GDM1 (cell line): ENCODE measurements around the gene BTG4.
A peak's percentile ranks its signal among the peaks of the same experiment; 100 is the strongest.

Experiments
- DNase-seq: peaks from one replicate; lab custom pipeline; 2025; lab: John Stamatoyannopoulos, UW

BTG4 gene

GRCh38 chr11:111537336-111537860 is 25.2 kb upstream of the BTG4 start:
- DNase-seq: no peak

GRCh38 chr11:111535281-111535680 is 23.1 kb upstream of the BTG4 start:
- no peak for DNase-seq

- DNase-seq: no peak
Measured at GRCh38 chr11:111532365-111532709, 20.2 kb upstream of the BTG4 start.

GRCh38 chr11:111531687-111532364 is 19.6 kb upstream of the BTG4 start:
- peak; percentile 31 for DNase-seq

- DNase-seq: no peak
Measured at GRCh38 chr11:111531136-111531535, 18.9 kb upstream of the BTG4 start.

- no peak for DNase-seq
Measured at GRCh38 chr11:111530091-111530490, 17.9 kb upstream of the BTG4 start.

GRCh38 chr11:111528557-111528956 is 16.4 kb upstream of the BTG4 start:
- no peak for DNase-seq

GRCh38 chr11:111527279-111527678 is 15.1 kb upstream of the BTG4 start:
- no peak for DNase-seq

- no peak for DNase-seq
Measured at GRCh38 chr11:111526501-111526900, 14.3 kb upstream of the BTG4 start.

- DNase-seq: no peak
Measured at GRCh38 chr11:111525456-111525855, 13.3 kb upstream of the BTG4 start.

GRCh38 chr11:111524056-111524455 is 11.9 kb upstream of the BTG4 start:
- no peak for DNase-seq

GRCh38 chr11:111523343-111523742 is 11.2 kb upstream of the BTG4 start:
- no peak for DNase-seq

GRCh38 chr11:111522426-111522825 is 10.2 kb upstream of the BTG4 start:
- no peak for DNase-seq

GRCh38 chr11:111521135-111521534 is 8.9 kb upstream of the BTG4 start:
- no peak for DNase-seq

GRCh38 chr11:111520560-111520959 is 8.4 kb upstream of the BTG4 start:
- DNase-seq: no peak

- no peak for DNase-seq
Measured at GRCh38 chr11:111518668-111519067, 6.5 kb upstream of the BTG4 start.

GRCh38 chr11:111515591-111515990 is 3.4 kb upstream of the BTG4 start:
- DNase-seq: no peak

- DNase-seq: no peak
Measured at GRCh38 chr11:111514216-111515031, 2.2 kb upstream of the BTG4 start, which contains the start of gene HOATZ. Gene HOATZ, plus strand, starts transcription at chr11:111514778. Its CDS starts 7 bp downstream, at chr11:111514785.

GRCh38 chr11:111513240-111513605 is 1.0 kb upstream of the BTG4 start:
- no peak for DNase-seq

GRCh38 chr11:111510311-111510710 is 1.9 kb downstream of the BTG4 start:
- DNase-seq: no peak

GRCh38 chr11:111502611-111503010 is 9.6 kb downstream of the BTG4 start:
- DNase-seq: no peak

- no peak for DNase-seq
Measured at GRCh38 chr11:111500481-111500880, 11.7 kb downstream of the BTG4 start.

- no peak for DNase-seq
Measured at GRCh38 chr11:111499483-111499882, 12.7 kb downstream of the BTG4 start.
